Activated CD8-positive, alpha-beta memory T cell treated with anti-CD3 and anti-CD28 coated beads for 4 hours (primary cell): ENCODE measurements around the gene MIOS.
"Not testable (repeated sequence)": the region's sequence is repeated elsewhere in the genome, so short reads cannot be mapped to it uniquely, and the experiment has no call there.

Experiments
- DNase-seq, 2 donors: peaks; one replicate each; pipeline ENCODE4 v3.0.0-alpha.2; 2020; ENCODE audit warnings: low read depth in 2 of 2

The MIOS gene

DNA sequence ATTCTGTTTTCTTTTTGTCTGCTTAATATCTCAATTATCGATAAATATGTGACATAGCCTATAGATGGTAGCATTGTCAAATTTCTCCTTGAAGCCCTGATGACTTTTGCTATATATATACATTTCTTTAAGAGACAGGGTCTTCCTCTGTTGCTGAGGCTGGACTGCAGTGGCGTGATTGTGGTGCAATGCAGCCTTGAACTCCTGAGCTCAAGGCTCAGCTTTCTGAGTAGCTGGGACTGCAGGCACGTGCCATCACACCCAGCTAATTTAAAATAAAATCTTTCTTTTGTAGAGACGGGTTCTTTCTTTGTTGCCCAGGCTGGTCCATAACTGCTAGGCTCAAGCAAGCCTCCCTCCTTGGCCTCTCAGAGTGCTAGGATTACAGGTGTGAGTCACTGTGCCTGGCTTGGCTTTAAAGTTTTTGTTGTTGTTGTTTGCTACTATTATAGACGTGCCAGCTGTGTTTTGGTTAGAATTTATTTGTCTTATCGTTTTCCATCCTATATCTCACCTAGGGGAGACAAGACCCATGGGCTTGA, 80.9 kb downstream of the MIOS start:
- no peak for DNase-seq

DNA sequence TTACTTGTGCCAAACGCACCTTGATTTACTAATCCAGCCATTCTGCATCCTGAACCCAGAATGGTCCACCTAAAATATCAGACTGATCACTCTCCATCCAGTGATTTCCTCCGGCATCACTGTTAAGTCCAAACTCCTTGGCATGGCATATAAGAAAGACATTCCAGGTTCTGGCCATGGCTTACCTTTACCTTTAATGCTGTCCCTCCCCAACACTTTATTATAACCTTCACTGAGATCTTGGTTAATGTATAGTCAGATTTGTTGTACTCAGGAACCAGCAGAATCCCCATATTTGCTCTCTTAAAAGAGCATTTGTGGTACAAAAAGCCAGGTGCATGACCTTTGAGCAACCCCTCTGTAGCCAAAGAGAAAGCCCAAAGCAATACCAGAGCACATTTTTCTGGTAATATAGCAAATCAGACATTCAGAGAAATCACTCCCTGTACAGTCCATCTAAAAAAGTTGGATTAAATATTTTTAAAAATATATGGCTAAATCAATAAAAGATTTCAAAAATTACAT, 84.1 kb downstream of the MIOS start:
- DNase-seq: no peak

DNA sequence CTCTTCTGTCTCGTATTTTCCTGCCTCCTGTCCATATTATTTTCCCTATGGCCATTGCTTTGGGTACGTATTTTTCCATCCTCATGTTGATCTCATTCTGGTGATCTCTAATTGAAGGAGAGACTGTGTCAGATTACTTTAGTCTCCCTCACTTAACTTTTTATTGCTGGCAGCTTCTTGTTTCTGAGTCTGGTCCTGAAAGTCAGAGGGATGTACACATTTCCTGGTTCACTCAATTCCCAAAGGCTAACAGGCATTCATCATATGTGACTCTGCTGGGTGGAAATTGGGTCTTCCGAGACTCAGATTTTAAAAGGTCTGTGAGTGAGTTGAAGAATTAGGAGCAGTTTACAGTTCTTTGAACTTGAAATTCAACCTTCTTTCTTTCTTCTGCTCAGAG, 84.8 kb downstream of the MIOS start:
- DNase-seq: no peak

DNA sequence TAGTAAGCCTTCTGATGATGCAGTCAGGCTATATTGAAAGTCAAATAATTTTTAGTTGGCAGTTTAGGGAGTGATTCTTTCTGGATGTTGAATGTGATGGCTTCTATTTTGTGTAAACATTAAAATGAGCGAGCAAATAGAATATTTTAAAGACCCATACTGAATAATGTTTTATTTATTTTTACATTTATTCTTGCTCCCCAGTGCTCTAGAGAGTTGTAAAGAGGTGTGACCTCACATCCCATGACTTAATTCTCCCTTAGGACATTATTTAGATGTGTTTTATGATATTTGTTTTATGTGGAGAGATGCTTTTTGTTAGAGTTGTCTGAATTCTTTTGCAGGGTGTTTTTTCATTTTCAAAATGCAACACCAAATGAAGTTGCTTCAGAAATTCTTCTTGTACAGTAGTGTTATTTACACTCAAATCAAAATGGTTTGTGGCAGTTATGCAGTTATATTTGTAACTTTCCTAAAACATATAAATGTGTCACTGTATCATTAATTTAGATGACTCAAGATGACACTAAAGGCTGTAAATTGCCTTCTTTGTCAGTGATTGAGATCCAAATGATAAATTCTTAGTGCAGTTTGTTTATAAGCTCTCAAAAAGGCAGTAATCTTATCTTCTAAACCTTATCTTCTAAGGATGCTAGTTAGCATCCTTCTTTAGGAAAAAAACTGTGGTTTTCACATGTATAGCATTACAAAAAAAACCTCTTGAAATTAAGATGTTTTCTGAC, 86.3 kb downstream of the MIOS start:
- DNase-seq: no peak

DNA sequence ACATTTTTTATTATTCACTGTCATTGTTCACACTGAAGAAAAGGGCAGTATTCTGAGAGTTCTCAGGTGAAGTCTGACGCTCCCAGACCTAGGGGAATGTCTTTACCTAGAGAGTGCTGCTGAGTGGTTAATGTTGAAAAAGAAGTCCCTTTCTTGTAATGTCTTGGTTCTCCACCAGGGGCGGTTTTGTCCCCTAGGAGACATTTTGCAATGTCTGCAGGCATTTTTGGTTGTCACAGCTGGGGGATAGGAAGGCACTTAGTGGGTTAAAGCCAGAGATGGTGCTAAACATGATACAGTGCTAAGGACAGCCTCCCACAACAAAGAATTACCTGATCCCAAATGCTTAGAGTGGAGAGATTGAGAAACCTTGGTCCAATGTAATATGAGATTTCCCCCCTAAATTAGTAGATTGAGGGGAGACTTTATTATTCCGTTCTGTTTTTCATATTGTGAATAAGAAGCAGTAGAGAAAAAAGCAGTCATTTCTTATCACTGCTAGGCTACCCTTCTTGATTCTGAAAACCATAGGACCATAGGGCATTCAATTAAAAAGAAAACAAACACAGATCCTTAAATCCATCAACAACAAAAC, 87.0 kb downstream of the MIOS start:
- DNase-seq: no peak

DNA sequence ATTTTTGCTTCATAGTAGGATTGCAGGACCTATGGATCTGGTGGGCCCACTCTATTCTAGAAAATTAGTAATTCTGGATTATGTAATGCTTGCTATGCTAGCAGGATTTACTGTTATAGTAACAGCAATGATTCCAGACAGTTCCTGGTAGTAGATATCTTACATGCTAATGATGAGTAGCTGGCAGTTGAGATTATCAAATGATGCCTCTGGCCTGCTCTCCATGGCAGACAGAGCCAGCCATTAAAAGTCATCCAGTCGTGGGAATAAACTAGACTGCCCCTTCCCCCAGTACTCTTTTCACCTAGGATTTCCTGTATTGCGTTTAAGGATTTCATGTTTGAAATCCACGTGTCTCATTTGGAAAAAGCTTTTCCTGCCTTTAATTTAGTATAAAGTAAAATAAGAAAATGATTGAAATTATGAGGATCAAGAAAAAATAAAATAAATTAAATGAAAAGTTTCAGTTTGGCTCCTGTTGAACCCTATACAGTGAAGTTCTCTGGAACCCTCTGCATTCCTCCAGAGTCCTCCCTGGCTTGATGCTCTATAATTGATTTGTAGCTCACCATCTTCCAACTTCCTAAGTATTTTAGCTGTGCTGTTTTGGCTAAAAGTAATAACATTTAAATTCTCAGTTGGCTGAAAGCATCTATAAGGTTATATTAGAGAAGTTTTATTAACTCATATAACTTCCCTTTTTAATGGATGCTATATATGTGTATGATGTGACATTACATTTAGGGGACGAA, 88.5 kb downstream of the MIOS start:
- no peak for DNase-seq

DNA sequence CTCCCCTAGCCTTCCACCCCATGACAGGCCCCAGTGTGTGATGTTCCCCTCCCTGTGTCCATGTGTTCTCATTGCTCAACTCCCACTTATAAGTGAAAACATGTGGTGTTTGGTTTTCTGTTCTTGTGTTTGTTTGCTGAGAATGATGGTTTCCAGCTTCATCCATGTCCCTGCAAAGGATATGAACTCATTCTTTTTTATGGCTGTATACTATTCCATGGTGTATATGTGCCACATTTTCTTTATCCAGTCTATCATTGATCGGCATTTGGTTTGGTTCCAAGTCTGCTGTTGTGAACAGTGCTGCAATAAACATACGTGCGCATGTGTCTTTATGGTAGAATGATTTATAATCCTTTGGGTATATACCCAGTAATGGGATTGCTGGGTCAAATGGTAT, 89.8 kb downstream of the MIOS start:
- not testable (repeated sequence) for DNase-seq
